ENCODE data around the gene JUNB. TPM values are rescaled to one million over a fixed set of nuclear protein-coding genes. Genes with fewer than 3 reads are reported as not detected.

The JUNB gene
- total RNA-seq, 1 experiment from 2014 or later: 49.7 TPM

GRCh38 chr19:12787458-12787857, 3.8 kb upstream of the JUNB start:
- in situ Hi-C loops (cut with HindIII; ENCODE audit: low pct_unique_long_range_greater_than_20kb, low sequenced_read_pairs) (no loop called here), intact Hi-C loops (cut with micrococcal nuclease; ENCODE audit: unreplicated experiment) (no loop called here)
- Histone ChIP-seq H3K9me3 (ENCODE audit: control insufficient read depth, insufficient read depth, low read depth, low read length) (no peaks in the 10 kb centered on the region), H3K4me3 (ENCODE audit: low read depth in 2 of 2, low read length in 2 of 2) (no peak overlapping the region), H3K36me3 (ENCODE audit: control insufficient read depth, insufficient read depth, low read length) (no peaks in the 10 kb centered on the region; the same call in 1 of the 2 replicates), H3K4me1 (ENCODE audit: control insufficient read depth, insufficient read depth, low read length) (peaks cover 56% of the 10 kb centered on the region), H3K27me3 (ENCODE audit: control insufficient read depth, insufficient read depth, low read length) (no peaks in the 10 kb centered on the region), H3K27ac (ENCODE audit: low read length) (peak overlapping the region; percentile 99)
- ChIA-PET CTCF (interaction anchor here (0.6 to 1.3 kb wide), 2 partner anchors 10 to 14 kb away, joined by 3 to 4 read pairs; no protein-coding TSS in a partner anchor), POLR2A (interaction anchor here (0.6 kb wide), 1 partner anchor 1742 kb away, joined by 3 read pairs; no protein-coding TSS in a partner anchor)
- no peak for DNase-seq (ENCODE audit: low read depth, low spot score)
- no peak for ATAC-seq
- BruUV-seq (replicated peaks): no TSS peak
- TF ChIP-seq TCF7L2 (IDR thresholded peaks at IDR 0.05; ENCODE audit: low read depth, low read length) (no peak), CTCF (IDR thresholded peaks at IDR 0.05) (no peak), SIN3A (IDR thresholded peaks at IDR 0.05; ENCODE audit: borderline replicate concordance, insufficient read depth, low read depth, low read length) (no peak)

DNA sequence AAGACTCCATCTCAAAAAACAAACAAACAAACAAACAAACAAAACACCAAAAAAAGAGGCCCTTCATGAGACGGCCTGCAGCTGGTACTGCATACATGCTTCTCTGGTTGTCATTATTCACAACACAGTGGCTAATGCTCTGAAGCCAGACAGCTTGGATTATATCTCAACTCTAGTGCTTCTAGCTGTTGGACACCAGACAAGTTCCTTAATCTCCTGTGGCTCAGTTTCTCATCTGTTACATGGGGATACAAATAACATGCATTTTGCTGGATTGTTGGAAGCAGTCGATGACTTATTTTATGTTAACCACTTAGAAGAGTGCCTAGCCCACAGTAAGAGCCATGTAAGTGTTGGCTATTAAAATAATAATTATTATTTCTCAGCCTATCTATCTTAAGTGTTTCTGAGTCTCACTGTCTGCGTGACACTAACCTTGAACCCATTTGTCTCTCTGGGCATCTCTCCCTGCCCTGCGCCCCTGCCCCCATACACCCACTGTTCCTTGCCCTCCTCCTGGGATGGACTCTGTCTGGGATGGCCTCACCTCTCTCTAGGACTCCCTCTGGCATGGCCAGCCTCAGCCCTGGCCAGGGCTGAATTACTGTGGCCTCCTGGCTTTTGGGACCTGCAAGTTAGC, 3.1 kb upstream of the JUNB start:
- Histone ChIP-seq H3K27me3 (ENCODE audit: control insufficient read depth, insufficient read depth, low read length) (no peaks in the 10 kb centered on the region), H3K9me3 (ENCODE audit: control insufficient read depth, insufficient read depth, low read depth, low read length) (no peaks in the 10 kb centered on the region), H3K27ac (ENCODE audit: low read length) (peak overlapping the region; percentile 99), H3K4me1 (ENCODE audit: control insufficient read depth, insufficient read depth, low read length) (peaks cover 56% of the 10 kb centered on the region), H3K4me3 (ENCODE audit: low read depth in 2 of 2, low read length in 2 of 2) (no peak overlapping the region; a peak in 1 of 4 replicates), H3K36me3 (ENCODE audit: control insufficient read depth, insufficient read depth, low read length) (peaks cover 2% of the 10 kb centered on the region)
- no TSS peak for BruUV-seq (replicated peaks)
- TF ChIP-seq CTCF (IDR thresholded peaks at IDR 0.05): no peak
- no peak for TF ChIP-seq TCF7L2 (IDR thresholded peaks at IDR 0.05; ENCODE audit: low read depth, low read length)
- no peak for TF ChIP-seq SIN3A (IDR thresholded peaks at IDR 0.05; ENCODE audit: borderline replicate concordance, insufficient read depth, low read depth, low read length)
- no peak for TF ChIP-seq POLR2AphosphoS5 (IDR thresholded peaks at IDR 0.05; ENCODE audit: low read depth, low read length)
- ATAC-seq (no peak), DNase-seq (ENCODE audit: low read depth, low spot score) (no peak)
- in situ Hi-C loops (cut with HindIII; ENCODE audit: low pct_unique_long_range_greater_than_20kb, low sequenced_read_pairs) (no loop called here), intact Hi-C loops (cut with micrococcal nuclease; ENCODE audit: unreplicated experiment) (no loop called here)
- CTCF ChIA-PET: interaction anchor here (0.6 to 1.3 kb wide), 2 partner anchors 10 to 14 kb away, joined by 3 to 4 read pairs; no protein-coding TSS in a partner anchor
- POLR2A ChIA-PET: interaction anchor here (0.6 kb wide), 1 partner anchor 12 kb away, joined by 3 read pairs; no protein-coding TSS in a partner anchor

GRCh38 chr19:12788682-12789097, 2.6 kb upstream of the JUNB start:
- H3K4me1 ChIP-seq (ENCODE audit: control insufficient read depth, insufficient read depth, low read length): peaks cover 52% of the 10 kb centered on the region
- peaks cover 2% of the 10 kb centered on the region for H3K36me3 ChIP-seq (ENCODE audit: control insufficient read depth, insufficient read depth, low read length)
- DNase-seq (ENCODE audit: low read depth, low spot score) (no peak), ATAC-seq (no peak)
- H3K27ac ChIP-seq (ENCODE audit: low read length): peak overlapping the region; percentile 99
- in situ Hi-C loops (cut with HindIII; ENCODE audit: low pct_unique_long_range_greater_than_20kb, low sequenced_read_pairs): no loop called here
- intact Hi-C loops (cut with micrococcal nuclease; ENCODE audit: unreplicated experiment): no loop called here
- BruUV-seq (replicated peaks): TSS peak; percentile 83
- no peaks in the 10 kb centered on the region for H3K9me3 ChIP-seq (ENCODE audit: control insufficient read depth, insufficient read depth, low read depth, low read length)
- ChIA-PET CTCF (interaction anchor here (0.9 to 1.1 kb wide), 2 partner anchors 11 to 15 kb away, joined by 3 to 4 read pairs; no protein-coding TSS in a partner anchor), POLR2A (interaction anchor here (0.6 kb wide), 2 partner anchors 13 to 1683 kb away, joined by 3 to 10 read pairs; no protein-coding TSS in a partner anchor)
- peak overlapping the region; percentile 51 to 75 for H3K4me3 ChIP-seq (ENCODE audit: low read depth in 2 of 2, low read length in 2 of 2)
- TF ChIP-seq REST (IDR thresholded peaks at IDR 0.05; ENCODE audit: insufficient read depth in 1 of 2, low read depth in 2 of 2, low read length in 1 of 2): no peak
- TF ChIP-seq POLR2AphosphoS5 (IDR thresholded peaks at IDR 0.05; ENCODE audit: low read depth, low read length): peak; percentile 58; the same call in 1 of the 2 replicates
- 0 out of 2 replicates have a peak, but pooled peaks have one; percentile 64 for TF ChIP-seq SIN3A (IDR thresholded peaks at IDR 0.05; ENCODE audit: borderline replicate concordance, insufficient read depth, low read depth, low read length)
- TF ChIP-seq CTCF (IDR thresholded peaks at IDR 0.05): no peak
- no peaks in the 10 kb centered on the region for H3K27me3 ChIP-seq (ENCODE audit: control insufficient read depth, insufficient read depth, low read length)
